GM19324 (cell line): Measurements from ENCODE around the gene BMP8A.
"Not testable (repeated sequence)": the region's sequence is repeated elsewhere in the genome, so short reads cannot be mapped to it uniquely, and the experiment has no call there.

Source experiments
- ATAC-seq: cut with Tn5 transposase; IDR thresholded peaks from one replicate; pipeline ENCODE4 v1.9.1; 2021; ENCODE audit warnings: mild to moderate bottlenecking, moderate library complexity; ENCODE audit not compliant: unreplicated experiment, low FRiP score

BMP8A gene

GRCh38 chr1:39491146-39491921 lies at the start of gene BMP8A:
BMP8A (plus strand) TSS chr1:39491636; CDS start chr1:39491992, 356 bp downstream.
- peak; percentile 66 for ATAC-seq

GRCh38 chr1:39441797-39442196 lies 49.6 kb upstream of the BMP8A start:
- no peak for ATAC-seq

GRCh38 chr1:39445573-39445972 lies 45.9 kb upstream of the BMP8A start:
- no peak for ATAC-seq

GRCh38 chr1:39446986-39447567 lies 44.4 kb upstream of the BMP8A start:
- no peak for ATAC-seq

- ATAC-seq: not testable (repeated sequence)
Measured at GRCh38 chr1:39450041-39450440, 41.4 kb upstream of the BMP8A start.

GRCh38 chr1:39450956-39451606 lies 40.4 kb upstream of the BMP8A start:
- ATAC-seq: no peak

GRCh38 chr1:39452081-39452480 lies 39.4 kb upstream of the BMP8A start:
- ATAC-seq: no peak

GRCh38 chr1:39452540-39452939 lies 38.9 kb upstream of the BMP8A start:
- no peak for ATAC-seq

- ATAC-seq: no peak
Measured at GRCh38 chr1:39453603-39454002, 37.8 kb upstream of the BMP8A start.

- no peak for ATAC-seq
Measured at GRCh38 chr1:39458991-39459390, 32.4 kb upstream of the BMP8A start.

GRCh38 chr1:39462074-39462473 lies 29.4 kb upstream of the BMP8A start:
- ATAC-seq: no peak

- ATAC-seq: no peak
Measured at GRCh38 chr1:39466413-39467107, 24.9 kb upstream of the BMP8A start.

- ATAC-seq: not testable (repeated sequence)
Measured at GRCh38 chr1:39467108-39467720, 24.2 kb upstream of the BMP8A start.

- no peak for ATAC-seq
Measured at GRCh38 chr1:39469150-39469549, 22.3 kb upstream of the BMP8A start.

GRCh38 chr1:39470040-39470439 lies 21.4 kb upstream of the BMP8A start:
- ATAC-seq: no peak

GRCh38 chr1:39472826-39473225 lies 18.6 kb upstream of the BMP8A start:
- ATAC-seq: no peak

GRCh38 chr1:39473324-39473723 lies 18.1 kb upstream of the BMP8A start:
- ATAC-seq: no peak

- ATAC-seq: no peak
Measured at GRCh38 chr1:39474810-39475209, 16.6 kb upstream of the BMP8A start.

- not testable (repeated sequence) for ATAC-seq
Measured at GRCh38 chr1:39475551-39475950, 15.9 kb upstream of the BMP8A start.

GRCh38 chr1:39478126-39478915 lies 13.1 kb upstream of the BMP8A start:
- no peak for ATAC-seq
